Fibroblast of lung (primary cell): ENCODE results near the gene SHANK2. TPM values are rescaled to one million over a fixed set of nuclear protein-coding genes. Genes with fewer than 3 reads are reported as not detected.

Source experiments
- DNase-seq, 2 donors: peaks; one replicate each; pipeline versions ENCODE4 v3.0.0 to v3.0.0-alpha.2; 2010; ENCODE audit warnings: low read depth in 2 of 2
- H2AFZ ChIP-seq: 2 replicates; pipeline ENCODE4 v1.5.1; 2012; ENCODE audit warnings: low read length, control low read depth, inconsistent platforms
- H3K27ac ChIP-seq: 2 replicates; pipeline ENCODE4 v1.5.1; 2011; ENCODE audit warnings: low read length, control low read depth; ENCODE audit not compliant: insufficient read depth
- H3K27me3 ChIP-seq: 2 replicates; pipeline ENCODE4 v1.5.1; 2011; ENCODE audit warnings: mild to moderate bottlenecking, low read length; ENCODE audit not compliant: control insufficient read depth, insufficient read depth
- H3K36me3 ChIP-seq: 2 replicates; pipeline ENCODE4 v1.5.1; 2011; ENCODE audit warnings: low read length; ENCODE audit not compliant: control insufficient read depth, insufficient read depth
- H3K4me1 ChIP-seq: 2 replicates; pipeline ENCODE4 v1.5.1; 2011; ENCODE audit warnings: low read length; ENCODE audit not compliant: control insufficient read depth, insufficient read depth; ENCODE audit errors: extremely low read depth
- H3K4me2 ChIP-seq: 2 replicates; pipeline ENCODE4 v1.5.1; 2011; ENCODE audit warnings: low read length, control low read depth; ENCODE audit not compliant: insufficient read depth; ENCODE audit errors: extremely low read depth
- H3K4me3 ChIP-seq, 4 experiments: fragments of 200-600 bp in 1 of 4; sonication (generic) in 1 of 4; replicated peaks in 1 of 4; 2 replicates each; pipeline ENCODE4 v1.5.1; 2011 to 2016; ENCODE audit warnings: low read length in 4 of 4, low read depth in 3 of 4, mild to moderate bottlenecking in 3 of 4, control low read depth in 2 of 4, inconsistent platforms in 1 of 4, mixed read lengths in 1 of 4; ENCODE audit not compliant: insufficient read depth in 1 of 4; ENCODE audit errors: control extremely low read depth in 1 of 4
- H3K79me2 ChIP-seq: 2 replicates; pipeline ENCODE4 v1.5.1; 2012; ENCODE audit warnings: mild to moderate bottlenecking, low read length, inconsistent platforms; ENCODE audit not compliant: control insufficient read depth, insufficient read depth
- H3K9ac ChIP-seq: 2 replicates; pipeline ENCODE4 v1.5.1; 2011; ENCODE audit warnings: mild to moderate bottlenecking, low read length, control low read depth; ENCODE audit not compliant: insufficient read depth
- H3K9me3 ChIP-seq: 2 replicates; pipeline ENCODE4 v1.5.1; 2012; ENCODE audit warnings: low read depth, low read length; ENCODE audit not compliant: control insufficient read depth, insufficient read depth
- H4K20me1 ChIP-seq: 2 replicates; pipeline ENCODE4 v1.5.1; 2011; ENCODE audit warnings: low read length; ENCODE audit not compliant: control insufficient read depth, insufficient read depth; ENCODE audit errors: extremely low read depth
- EZH2 ChIP-seq: IDR thresholded peaks from 2 replicates; pipeline ENCODE4 v1.5.1; 2012; ENCODE audit warnings: low read length, control low read depth, mild to moderate bottlenecking; ENCODE audit errors: missing control alignments
- polyA plus RNA-seq, 2 donors: library from polyadenylated mRNA; depleted of rRNA in 1 of 2; stranded (reverse) in 1 of 2; unstranded in 1 of 2; fragments of >200 nt; gene quantifications; 2 replicates each; pipeline ENCODE4 v1.2.1, GENCODE V29; 2011 to 2012; ENCODE audit warnings: missing spikeins in 1 of 2
- total RNA-seq: library from RNA; depleted of rRNA; stranded (reverse); fragments of >200 nt; gene quantifications from 2 replicates; pipeline ENCODE4 v1.2.1, GENCODE V29; 2014
- TF ChIP-seq, protein P1 (sequence below), 2 donors: IDR thresholded peaks in 1 of 2; conservative IDR thresholded peaks in 1 of 2; 1 replicate in 1 of 2; 2 replicates in 1 of 2; pipeline ENCODE4 v1.5.1; 2011 to 2012; ENCODE audit warnings: low read length in 2 of 2, control low read depth in 1 of 2, inconsistent platforms in 1 of 2, low read depth in 1 of 2, mild to moderate bottlenecking in 1 of 2

SHANK2 gene
- total and polyA plus RNA-seq, 2 donors (not counting 1 experiment from before 2014, with no cell fraction given) = 3.2 to 11.6 TPM

DNA sequence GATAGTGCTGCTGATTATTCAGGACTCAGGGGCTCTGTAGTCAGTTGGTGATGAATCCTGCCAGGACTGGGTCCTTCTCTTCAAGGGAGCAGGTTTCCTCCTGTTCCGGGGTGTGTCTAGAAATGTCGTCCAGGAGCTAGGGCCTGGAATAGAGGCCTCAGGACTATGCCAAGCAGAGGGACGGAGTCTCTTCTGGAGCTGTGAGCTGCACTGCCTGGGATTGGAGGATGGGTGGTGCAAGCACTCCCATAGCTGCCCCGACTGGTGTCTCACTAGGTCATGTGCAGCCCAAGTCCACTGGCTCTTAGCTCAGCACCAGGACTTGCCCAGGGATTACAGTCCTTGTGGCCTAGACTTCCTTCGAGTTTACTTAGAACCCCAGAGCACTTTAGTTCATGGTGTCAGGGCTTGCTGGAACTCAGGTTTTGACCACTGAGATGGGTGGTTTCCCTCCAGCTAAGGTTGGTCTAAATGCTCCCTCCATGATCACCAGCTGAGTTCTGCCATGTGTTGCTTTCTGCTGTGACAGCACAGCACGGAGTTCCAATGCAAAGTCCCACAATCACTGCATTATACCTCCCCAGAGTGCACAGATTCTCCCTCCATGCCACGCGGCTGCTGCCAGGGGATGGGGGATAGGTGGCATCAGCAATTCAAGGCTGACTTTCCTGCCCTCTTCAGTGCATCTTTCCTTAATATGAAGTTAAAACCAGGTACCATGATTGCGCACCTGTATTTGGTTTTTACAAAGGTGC is 42.6 kb upstream of the SHANK2 start:
- Histone ChIP-seq H3K4me2 (no peak overlapping the region), H3K79me2 (no peaks in the 10 kb centered on the region), H4K20me1 (no peaks in the 10 kb centered on the region), H3K27ac (no peak overlapping the region), H3K27me3 (no peaks in the 10 kb centered on the region), H3K4me3 (no peak overlapping the region), H3K9me3 (no peaks in the 10 kb centered on the region), H2AFZ (no peak overlapping the region), H3K9ac (no peak overlapping the region), H3K36me3 (no peaks in the 10 kb centered on the region), H3K4me1 (peaks cover 12% of the 10 kb centered on the region)
- TF ChIP-seq, protein P1, sequence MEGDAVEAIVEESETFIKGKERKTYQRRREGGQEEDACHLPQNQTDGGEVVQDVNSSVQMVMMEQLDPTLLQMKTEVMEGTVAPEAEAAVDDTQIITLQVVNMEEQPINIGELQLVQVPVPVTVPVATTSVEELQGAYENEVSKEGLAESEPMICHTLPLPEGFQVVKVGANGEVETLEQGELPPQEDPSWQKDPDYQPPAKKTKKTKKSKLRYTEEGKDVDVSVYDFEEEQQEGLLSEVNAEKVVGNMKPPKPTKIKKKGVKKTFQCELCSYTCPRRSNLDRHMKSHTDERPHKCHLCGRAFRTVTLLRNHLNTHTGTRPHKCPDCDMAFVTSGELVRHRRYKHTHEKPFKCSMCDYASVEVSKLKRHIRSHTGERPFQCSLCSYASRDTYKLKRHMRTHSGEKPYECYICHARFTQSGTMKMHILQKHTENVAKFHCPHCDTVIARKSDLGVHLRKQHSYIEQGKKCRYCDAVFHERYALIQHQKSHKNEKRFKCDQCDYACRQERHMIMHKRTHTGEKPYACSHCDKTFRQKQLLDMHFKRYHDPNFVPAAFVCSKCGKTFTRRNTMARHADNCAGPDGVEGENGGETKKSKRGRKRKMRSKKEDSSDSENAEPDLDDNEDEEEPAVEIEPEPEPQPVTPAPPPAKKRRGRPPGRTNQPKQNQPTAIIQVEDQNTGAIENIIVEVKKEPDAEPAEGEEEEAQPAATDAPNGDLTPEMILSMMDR (conservative IDR thresholded peaks at IDR 0.05 in 1 of 2, IDR thresholded peaks at IDR 0.05 in 1 of 2; ENCODE audit: low read depth in 1 of 2, low read length in 2 of 2) = no peak
- no peak for TF ChIP-seq EZH2
- DNase-seq = no peak

DNA sequence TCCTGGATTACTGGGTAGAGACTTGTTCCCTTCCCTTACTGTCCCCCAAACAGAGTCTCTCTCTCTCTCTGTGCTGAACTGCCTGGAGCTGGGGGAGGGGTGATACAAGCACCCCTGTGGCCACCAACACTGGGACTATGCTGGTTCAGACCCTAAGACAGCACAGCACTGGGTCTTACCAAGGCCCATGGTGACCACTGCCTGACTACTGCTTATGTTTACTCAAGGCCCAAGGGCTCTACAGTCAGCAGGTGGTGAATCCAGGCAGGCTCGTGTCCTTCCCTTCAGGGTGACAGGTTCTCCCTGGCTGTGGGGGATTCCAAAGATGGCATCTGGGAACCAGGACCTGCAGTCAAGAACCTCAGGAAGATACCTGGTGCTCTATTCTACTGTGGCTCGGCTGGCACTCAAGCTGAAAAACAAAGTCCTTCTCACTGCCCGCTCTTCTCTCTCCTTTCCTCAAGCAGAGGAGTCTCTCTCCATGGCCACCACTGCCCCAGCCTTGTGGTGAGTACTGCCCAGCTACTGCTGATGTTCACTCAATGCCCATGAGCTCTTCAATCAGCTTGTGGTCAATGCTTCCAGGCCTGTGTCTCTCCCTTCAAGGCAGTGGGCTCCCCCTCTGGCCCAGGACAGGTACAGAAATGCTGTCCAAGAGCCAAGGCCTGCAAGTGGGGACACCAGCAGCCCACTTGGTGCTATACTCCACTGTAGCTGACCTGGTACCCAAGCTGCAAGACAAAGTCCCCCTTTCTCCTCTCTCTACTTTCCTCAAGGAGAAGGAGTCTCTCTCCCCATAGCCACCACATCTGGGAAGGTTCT is 41.8 kb upstream of the SHANK2 start:
- H4K20me1 ChIP-seq = no peaks in the 10 kb centered on the region
- TF ChIP-seq EZH2 = no peak
- TF ChIP-seq, protein P1 (conservative IDR thresholded peaks at IDR 0.05 in 1 of 2, IDR thresholded peaks at IDR 0.05 in 1 of 2; ENCODE audit: low read depth in 1 of 2, low read length in 2 of 2) = no peak
- no peaks in the 10 kb centered on the region for H3K9me3 ChIP-seq
- H3K9ac ChIP-seq = no peak overlapping the region
- no peak overlapping the region for H2AFZ ChIP-seq
- no peak overlapping the region for H3K27ac ChIP-seq
- no peaks in the 10 kb centered on the region for H3K36me3 ChIP-seq
- H3K79me2 ChIP-seq = no peaks in the 10 kb centered on the region
- DNase-seq = no peak
- peaks cover 7% of the 10 kb centered on the region for H3K4me1 ChIP-seq
- no peaks in the 10 kb centered on the region for H3K27me3 ChIP-seq
- H3K4me2 ChIP-seq = no peak overlapping the region
- H3K4me3 ChIP-seq = no peak overlapping the region
